Liver (tissue), 9 donors: Measurements from ENCODE around the gene ABCC1. TPM values are rescaled to one million over a fixed set of nuclear protein-coding genes. Genes with fewer than 3 reads are reported as not detected.
A peak's percentile ranks its signal among the peaks of the same experiment; 100 is the strongest.

ENCODE experiments used
- DNase-seq: peaks from one replicate; pipeline ENCODE4 v3.0.0-alpha.2; 2017; ENCODE audit warnings: low spot score
- H3K27ac ChIP-seq, 2 donors: one replicate each; pipeline ENCODE4 v1.7.0; 2013; ENCODE audit warnings: inconsistent platforms in 2 of 2, low read length in 2 of 2, control low read depth in 1 of 2, low read depth in 1 of 2, mild to moderate bottlenecking in 1 of 2
- H3K27me3 ChIP-seq, 4 donors: one replicate each; pipeline versions ENCODE4 v1.6.1 to v1.7.0; 2013; ENCODE audit warnings: low read length in 3 of 4, inconsistent platforms in 1 of 4, mild to moderate bottlenecking in 1 of 4, moderate library complexity in 1 of 4; ENCODE audit not compliant: control insufficient read depth in 4 of 4, insufficient read depth in 4 of 4
- H3K36me3 ChIP-seq, 4 donors: one replicate each; pipeline versions ENCODE4 v1.6.1 to v1.7.0; 2013; ENCODE audit warnings: low read length in 3 of 4, mild to moderate bottlenecking in 3 of 4, low read depth in 1 of 4, moderate library complexity in 1 of 4; ENCODE audit not compliant: control insufficient read depth in 4 of 4, insufficient read depth in 3 of 4
- H3K4me1 ChIP-seq, 4 donors: one replicate each; pipeline versions ENCODE4 v1.6.1 to v1.7.0; 2013; ENCODE audit warnings: low read length in 3 of 4, mild to moderate bottlenecking in 3 of 4, moderate library complexity in 1 of 4; ENCODE audit not compliant: control insufficient read depth in 4 of 4, insufficient read depth in 4 of 4
- H3K4me3 ChIP-seq, 3 donors: one replicate each; pipeline versions ENCODE4 v1.6.1 to v1.7.0; 2013; ENCODE audit warnings: low read length in 3 of 3, control low read depth in 1 of 3, low read depth in 1 of 3, mild to moderate bottlenecking in 1 of 3
- H3K9ac ChIP-seq, 2 donors: one replicate each; pipeline ENCODE4 v1.7.0; 2013; ENCODE audit warnings: low read length in 2 of 2, mild to moderate bottlenecking in 2 of 2, moderate library complexity in 2 of 2, control low read depth in 1 of 2, low read depth in 1 of 2
- H3K9me3 ChIP-seq, 4 donors: one replicate each; pipeline versions ENCODE4 v1.6.1 to v1.7.0; 2013; ENCODE audit warnings: low read length in 3 of 4; ENCODE audit not compliant: control insufficient read depth in 4 of 4
- ATF3 ChIP-seq: IDR thresholded peaks from 2 replicates; pipeline ENCODE4 v1.6.1; 2016; ENCODE audit warnings: antibody characterized with exemption
- EGR1 ChIP-seq, 2 donors: IDR thresholded peaks; 2 replicates each; pipeline ENCODE4 v1.6.1; 2016 to 2018; ENCODE audit warnings: antibody characterized with exemption in 2 of 2, low read depth in 2 of 2
- FOXA1 ChIP-seq: IDR thresholded peaks from 2 replicates; pipeline ENCODE4 v1.6.1; 2016; ENCODE audit warnings: antibody characterized with exemption
- FOXA2 ChIP-seq: IDR thresholded peaks from 2 replicates; pipeline ENCODE4 v1.6.1; 2016; ENCODE audit warnings: antibody characterized with exemption
- GABPA ChIP-seq, 2 donors: IDR thresholded peaks in 1 of 2; conservative IDR thresholded peaks in 1 of 2; 2 replicates each; pipeline ENCODE4 v1.6.1; 2016; ENCODE audit warnings: antibody characterized with exemption in 2 of 2, mild to moderate bottlenecking in 1 of 2, moderate library complexity in 1 of 2
- HNF4A ChIP-seq, 2 donors: conservative IDR thresholded peaks; 2 replicates each; pipeline ENCODE4 v1.6.1; 2016; ENCODE audit warnings: antibody characterized with exemption in 2 of 2, mild to moderate bottlenecking in 2 of 2
- JUND ChIP-seq, 2 donors: IDR thresholded peaks; 2 replicates each; pipeline ENCODE4 v1.6.1; 2016; ENCODE audit warnings: antibody characterized with exemption in 2 of 2
- NR2F2 ChIP-seq: IDR thresholded peaks from 2 replicates; pipeline ENCODE4 v1.6.1; 2016; ENCODE audit warnings: antibody characterized with exemption
- RAD21 ChIP-seq, 2 donors: IDR thresholded peaks; 2 replicates each; pipeline ENCODE4 v1.6.1; 2016; ENCODE audit warnings: antibody characterized with exemption in 2 of 2, mild to moderate bottlenecking in 2 of 2
- RXRA ChIP-seq, 2 donors: IDR thresholded peaks; 2 replicates each; pipeline ENCODE4 v1.6.1; 2017 to 2018; ENCODE audit warnings: antibody characterized with exemption in 2 of 2, mild to moderate bottlenecking in 1 of 2
- SP1 ChIP-seq: IDR thresholded peaks from 2 replicates; pipeline ENCODE4 v1.6.1; 2018; ENCODE audit warnings: antibody characterized with exemption, mild to moderate bottlenecking
- YY1 ChIP-seq: IDR thresholded peaks from 2 replicates; pipeline ENCODE4 v1.6.1; 2016; ENCODE audit warnings: antibody characterized with exemption, mild to moderate bottlenecking
- ZBTB33 ChIP-seq: IDR thresholded peaks from 2 replicates; pipeline ENCODE4 v1.6.1; 2016; ENCODE audit warnings: antibody characterized with exemption
- WGBS: extraction: QIAGEN DNeasy Blood & Tissue Kit; methylation state at CpG from one replicate; pipeline ENCODE4 v1.1.7; 2013; 5-methylcytosine and 5-hydroxymethylcytosine counted together
- polyA plus RNA-seq, 2 donors: library from polyadenylated mRNA; stranded (reverse) in 1 of 2; unstranded in 1 of 2; fragments of 200-250 nt in 1 of 2; fragments of >200 nt in 1 of 2; fragmentation: Nextera tagmentation in 1 of 2; extraction: Ambion mirVana in 1 of 2; gene quantifications; one replicate each; pipeline versions ENCODE4 v1.2.1 to v1.2.3, GENCODE V29; 2013 to 2015
- total RNA-seq, 2 donors: library from RNA; depleted of rRNA; stranded (reverse); fragments of >200 nt; gene quantifications; one replicate each; pipeline ENCODE4 v1.2.3, GENCODE V29; 2014
- TF ChIP-seq, protein P1 (sequence below): IDR thresholded peaks from 2 replicates; pipeline ENCODE4 v1.6.1; 2016; ENCODE audit warnings: antibody characterized with exemption, mild to moderate bottlenecking
- TF ChIP-seq, protein P2 (sequence below): fragments of 150-350 bp; IDR thresholded peaks from 2 replicates; pipeline ENCODE4 v1.5.1; 2017; ENCODE audit warnings: improper control_type of control experiment, low read depth, low read length; ENCODE audit not compliant: missing input control
- donor health status: healthy.
- donor health status: healthy.
- donor health status: healthy.
- donor health status: healthy.
- donor health status: healthy.

The ABCC1 gene
- total and polyA plus RNA-seq, 4 donors, result 0.85 to 7.7 (median 4.2) TPM

DNA sequence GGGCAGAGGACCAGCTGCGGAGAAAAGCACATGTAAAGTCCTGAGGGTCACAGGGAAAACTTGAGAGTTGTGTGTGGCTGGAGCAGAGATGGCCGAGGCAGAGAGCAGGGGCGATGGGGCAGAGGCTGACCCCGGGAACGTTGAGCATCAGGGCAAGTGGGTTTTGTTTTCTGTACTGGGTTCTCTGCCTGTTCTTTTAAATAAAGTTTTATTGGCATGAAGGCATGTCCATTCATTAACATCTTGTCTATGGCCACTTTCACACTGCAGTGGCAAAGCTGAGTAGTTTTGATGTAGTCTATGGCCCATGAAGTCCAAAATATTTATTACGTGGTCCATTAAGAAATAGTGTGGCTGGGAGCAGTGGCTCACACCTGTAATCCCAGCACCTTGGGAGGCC lies 64.4 kb downstream of the ABCC1 start:
- Histone ChIP-seq H3K4me1 (peaks cover 0 to 6% (median 2%) of the 10 kb centered on the region in 4 donors), H3K27ac (no peak overlapping the region), H3K9me3 (no peaks in the 10 kb centered on the region), H3K9ac (no peak overlapping the region), H3K36me3 (peaks cover 0 to 3% (median 0%) of the 10 kb centered on the region in 4 donors), H3K4me3 (no peak overlapping the region), H3K27me3 (peaks cover 0 to 2% (median 0%) of the 10 kb centered on the region in 4 donors)
- DNase-seq, result no peak
- TF ChIP-seq GABPA (IDR thresholded peaks at IDR 0.05 in 1 of 2, conservative IDR thresholded peaks at IDR 0.05 in 1 of 2) (no peak), FOXA2 (no peak), EGR1 (IDR thresholded peaks at IDR 0.05; ENCODE audit: low read depth in 2 of 2) (no peak), SP1 (no peak), ZBTB33 (no peak), JUND (IDR thresholded peaks at IDR 0.05) (no peak), ATF3 (no peak), HNF4A (conservative IDR thresholded peaks at IDR 0.05) (no peak), RAD21 (IDR thresholded peaks at IDR 0.05) (no peak), NR2F2 (no peak)
- TF ChIP-seq, protein P1, sequence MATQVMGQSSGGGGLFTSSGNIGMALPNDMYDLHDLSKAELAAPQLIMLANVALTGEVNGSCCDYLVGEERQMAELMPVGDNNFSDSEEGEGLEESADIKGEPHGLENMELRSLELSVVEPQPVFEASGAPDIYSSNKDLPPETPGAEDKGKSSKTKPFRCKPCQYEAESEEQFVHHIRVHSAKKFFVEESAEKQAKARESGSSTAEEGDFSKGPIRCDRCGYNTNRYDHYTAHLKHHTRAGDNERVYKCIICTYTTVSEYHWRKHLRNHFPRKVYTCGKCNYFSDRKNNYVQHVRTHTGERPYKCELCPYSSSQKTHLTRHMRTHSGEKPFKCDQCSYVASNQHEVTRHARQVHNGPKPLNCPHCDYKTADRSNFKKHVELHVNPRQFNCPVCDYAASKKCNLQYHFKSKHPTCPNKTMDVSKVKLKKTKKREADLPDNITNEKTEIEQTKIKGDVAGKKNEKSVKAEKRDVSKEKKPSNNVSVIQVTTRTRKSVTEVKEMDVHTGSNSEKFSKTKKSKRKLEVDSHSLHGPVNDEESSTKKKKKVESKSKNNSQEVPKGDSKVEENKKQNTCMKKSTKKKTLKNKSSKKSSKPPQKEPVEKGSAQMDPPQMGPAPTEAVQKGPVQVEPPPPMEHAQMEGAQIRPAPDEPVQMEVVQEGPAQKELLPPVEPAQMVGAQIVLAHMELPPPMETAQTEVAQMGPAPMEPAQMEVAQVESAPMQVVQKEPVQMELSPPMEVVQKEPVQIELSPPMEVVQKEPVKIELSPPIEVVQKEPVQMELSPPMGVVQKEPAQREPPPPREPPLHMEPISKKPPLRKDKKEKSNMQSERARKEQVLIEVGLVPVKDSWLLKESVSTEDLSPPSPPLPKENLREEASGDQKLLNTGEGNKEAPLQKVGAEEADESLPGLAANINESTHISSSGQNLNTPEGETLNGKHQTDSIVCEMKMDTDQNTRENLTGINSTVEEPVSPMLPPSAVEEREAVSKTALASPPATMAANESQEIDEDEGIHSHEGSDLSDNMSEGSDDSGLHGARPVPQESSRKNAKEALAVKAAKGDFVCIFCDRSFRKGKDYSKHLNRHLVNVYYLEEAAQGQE, result no peak
- TF ChIP-seq, protein P2, sequence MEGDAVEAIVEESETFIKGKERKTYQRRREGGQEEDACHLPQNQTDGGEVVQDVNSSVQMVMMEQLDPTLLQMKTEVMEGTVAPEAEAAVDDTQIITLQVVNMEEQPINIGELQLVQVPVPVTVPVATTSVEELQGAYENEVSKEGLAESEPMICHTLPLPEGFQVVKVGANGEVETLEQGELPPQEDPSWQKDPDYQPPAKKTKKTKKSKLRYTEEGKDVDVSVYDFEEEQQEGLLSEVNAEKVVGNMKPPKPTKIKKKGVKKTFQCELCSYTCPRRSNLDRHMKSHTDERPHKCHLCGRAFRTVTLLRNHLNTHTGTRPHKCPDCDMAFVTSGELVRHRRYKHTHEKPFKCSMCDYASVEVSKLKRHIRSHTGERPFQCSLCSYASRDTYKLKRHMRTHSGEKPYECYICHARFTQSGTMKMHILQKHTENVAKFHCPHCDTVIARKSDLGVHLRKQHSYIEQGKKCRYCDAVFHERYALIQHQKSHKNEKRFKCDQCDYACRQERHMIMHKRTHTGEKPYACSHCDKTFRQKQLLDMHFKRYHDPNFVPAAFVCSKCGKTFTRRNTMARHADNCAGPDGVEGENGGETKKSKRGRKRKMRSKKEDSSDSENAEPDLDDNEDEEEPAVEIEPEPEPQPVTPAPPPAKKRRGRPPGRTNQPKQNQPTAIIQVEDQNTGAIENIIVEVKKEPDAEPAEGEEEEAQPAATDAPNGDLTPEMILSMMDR, result no peak
- 84% methylated on average over 6 of the region's 6 CpGs for WGBS

- WGBS, result 41% methylated on average over 14 of the region's 14 CpGs
- Histone ChIP-seq H3K36me3 (peaks cover 0 to 2% (median 0%) of the 10 kb centered on the region in 4 donors), H3K27me3 (peaks cover 0 to 2% (median 0%) of the 10 kb centered on the region in 4 donors), H3K4me1 (peaks cover 0 to 6% (median 2%) of the 10 kb centered on the region in 4 donors), H3K9me3 (no peaks in the 10 kb centered on the region), H3K4me3 (no peak overlapping the region), H3K9ac (no peak overlapping the region), H3K27ac (no peak overlapping the region)
- no peak for DNase-seq
- TF ChIP-seq RXRA (IDR thresholded peaks at IDR 0.05) (peak; percentile 68 to 84), FOXA1 (no peak), ZBTB33 (no peak), NR2F2 (peak; percentile 39), ATF3 (no peak), EGR1 (IDR thresholded peaks at IDR 0.05; ENCODE audit: low read depth in 2 of 2) (no peak), YY1 (no peak)
- TF ChIP-seq, protein P2, result no peak
Observed at GRCh38 chr16:16014329-16015224, 65.2 kb downstream of the ABCC1 start.
